GM19397 (cell line): Measurements from ENCODE around the gene NDUFS7.

Source experiments
- ATAC-seq: cut with Tn5 transposase; IDR thresholded peaks from one replicate; pipeline ENCODE4 v1.9.1; 2021; ENCODE audit warnings: mild to moderate bottlenecking, moderate library complexity; ENCODE audit not compliant: unreplicated experiment

Gene NDUFS7

DNA sequence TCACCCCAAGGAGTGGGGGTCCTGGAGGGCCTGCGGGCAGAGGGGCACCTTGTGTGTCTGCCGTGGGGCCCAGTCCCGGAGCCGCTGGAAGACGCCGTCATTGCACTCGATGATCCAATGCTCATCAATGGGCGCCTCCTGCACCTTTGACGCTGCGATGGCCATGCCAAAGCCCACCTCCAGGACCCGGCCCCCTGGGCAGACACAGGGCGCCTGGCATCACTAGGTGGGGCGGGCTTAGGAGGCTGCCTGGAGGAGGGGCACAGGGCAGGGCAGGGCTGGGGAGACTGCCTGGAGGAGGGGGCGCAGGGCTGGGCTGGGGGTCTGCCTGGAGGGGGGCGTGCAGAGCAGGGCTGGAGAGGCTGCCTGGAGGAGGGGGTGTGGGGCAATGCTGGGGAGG lies 16.0 kb downstream of the NDUFS7 start:
- ATAC-seq = no peak

DNA sequence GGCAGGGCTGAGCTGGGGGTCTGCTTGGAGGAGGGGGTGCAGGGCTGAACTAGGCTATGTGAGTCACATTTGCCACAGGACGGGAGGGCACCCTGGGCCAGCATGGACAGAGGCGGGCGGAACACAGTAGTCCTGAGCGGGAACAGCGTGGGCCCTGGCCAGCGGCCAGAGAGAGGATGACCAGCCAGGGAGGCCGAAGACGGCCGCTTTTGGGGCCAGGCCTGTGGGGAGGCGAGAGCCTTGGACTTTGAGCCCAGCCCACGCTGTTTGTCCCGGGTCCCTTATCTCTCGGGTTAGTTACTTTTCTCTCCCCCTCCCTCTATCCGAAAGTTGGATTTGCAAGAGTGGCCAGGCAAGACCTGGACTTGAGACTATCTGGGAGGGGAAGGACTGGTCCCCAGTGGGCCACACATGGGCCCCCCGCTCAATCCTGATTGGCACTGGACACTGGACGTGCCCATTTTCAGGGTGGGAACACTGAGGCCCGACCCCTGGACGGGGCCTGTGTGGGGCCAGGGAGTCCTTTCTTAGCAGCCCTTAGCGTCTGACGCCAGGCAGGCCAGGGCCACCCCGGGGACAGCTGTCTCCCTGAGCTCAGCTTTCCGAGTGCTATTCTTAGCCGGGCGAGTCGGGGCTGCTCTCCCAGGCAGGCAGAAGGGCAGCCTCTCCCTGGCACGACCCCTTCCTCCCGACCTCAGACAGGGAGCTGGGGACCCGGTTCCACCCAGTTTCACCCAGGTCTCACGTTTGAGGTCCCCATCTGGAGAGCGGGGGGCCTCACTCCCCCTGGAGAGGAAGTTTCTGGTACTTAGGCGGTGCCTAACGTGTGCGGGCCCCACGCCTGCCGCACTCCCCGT lies 16.8 kb downstream of the NDUFS7 start:
- ATAC-seq = no peak

DNA sequence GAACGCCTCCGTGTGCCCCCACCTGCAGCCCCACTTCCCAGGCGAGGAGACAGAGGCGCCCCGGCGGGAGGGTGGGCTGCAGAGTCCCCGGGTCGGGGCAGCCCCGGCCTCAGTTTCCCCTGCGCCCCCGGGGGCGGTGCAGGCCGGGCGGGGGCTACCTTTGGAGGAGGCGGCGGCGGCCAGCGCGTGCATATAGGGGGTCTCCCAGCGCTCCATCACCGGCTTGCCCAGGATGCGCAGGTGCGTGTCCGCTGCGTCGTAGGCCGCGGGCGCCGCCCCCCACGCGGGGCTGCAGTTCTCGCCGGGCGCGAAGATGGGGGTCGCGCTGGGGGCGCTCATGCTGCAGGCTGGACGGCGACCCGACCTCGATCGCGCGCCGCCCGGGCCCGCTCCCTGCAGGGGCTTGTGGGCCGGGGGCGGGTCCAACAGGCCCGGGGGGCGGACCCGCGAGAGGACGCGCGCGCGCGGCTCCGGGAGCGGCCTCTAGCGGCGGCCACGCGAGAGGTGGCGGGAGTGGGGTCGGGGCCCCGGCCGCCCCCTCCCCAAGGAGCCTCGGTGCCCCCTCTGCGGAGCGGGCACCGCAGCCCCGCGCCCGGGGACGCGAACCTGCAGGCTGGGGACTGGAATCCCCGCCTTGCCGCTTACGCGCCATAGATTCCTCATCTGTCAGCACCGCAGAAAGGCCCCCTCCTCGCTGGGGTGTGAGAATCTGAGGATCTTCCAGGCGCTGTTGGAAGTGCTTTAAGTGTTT lies 17.6 kb downstream of the NDUFS7 start, which contains the start of gene GAMT:
Gene GAMT (minus strand): TSS at position 405 of the 751 bp plus-strand sequence. CDS start 66 bp downstream, at position 339.
- ATAC-seq = no peak

DNA sequence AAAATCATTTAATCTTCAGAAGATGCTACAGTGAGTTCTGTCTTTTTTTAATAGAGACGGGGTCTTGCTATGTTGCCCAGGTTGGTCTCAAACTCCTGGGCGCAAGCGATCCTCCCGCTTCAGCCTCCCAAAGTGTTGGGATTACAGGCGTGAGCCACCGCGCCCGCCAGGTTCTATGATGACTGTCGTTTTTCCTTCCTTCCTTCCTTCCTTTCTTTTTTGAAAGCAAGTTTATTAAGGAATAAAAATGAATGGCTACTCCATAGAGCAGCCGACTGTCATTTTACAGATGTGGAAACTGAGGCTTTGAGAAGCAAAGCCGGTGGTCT lies 18.1 kb downstream of the NDUFS7 start:
- ATAC-seq = no peak

DNA sequence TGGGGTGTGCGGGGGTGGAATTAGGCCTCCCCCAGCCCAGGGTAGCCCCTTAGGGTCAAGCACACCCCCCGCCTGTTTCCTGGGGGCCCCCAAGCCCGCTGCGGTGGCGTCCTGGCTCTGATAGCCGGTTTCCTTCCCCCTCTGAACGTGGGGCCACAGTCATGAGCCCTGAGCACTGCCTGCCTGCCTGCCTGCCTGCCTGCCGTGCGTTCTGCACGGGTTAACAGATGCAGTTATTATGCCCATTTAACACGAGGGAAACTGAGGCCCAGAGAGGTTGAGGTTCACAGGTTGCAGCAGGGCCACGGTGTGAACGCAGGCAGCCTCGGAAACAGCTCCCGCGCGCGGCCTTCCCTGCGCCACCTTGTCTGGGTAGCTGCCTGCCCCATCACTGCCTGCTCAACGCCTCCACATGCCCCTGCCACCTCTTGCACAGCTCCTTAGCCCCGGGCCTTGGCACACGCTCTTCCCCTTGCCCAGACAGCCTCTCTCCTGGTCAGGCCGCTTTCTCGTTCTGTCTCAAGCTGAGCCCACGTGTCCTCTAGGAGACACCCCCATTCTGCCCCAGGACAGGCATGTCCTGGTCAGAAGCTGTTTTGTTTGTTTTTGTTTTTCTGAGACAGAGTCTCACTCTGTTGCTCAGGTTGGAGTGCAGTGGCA lies 18.8 kb downstream of the NDUFS7 start:
- no peak for ATAC-seq

DNA sequence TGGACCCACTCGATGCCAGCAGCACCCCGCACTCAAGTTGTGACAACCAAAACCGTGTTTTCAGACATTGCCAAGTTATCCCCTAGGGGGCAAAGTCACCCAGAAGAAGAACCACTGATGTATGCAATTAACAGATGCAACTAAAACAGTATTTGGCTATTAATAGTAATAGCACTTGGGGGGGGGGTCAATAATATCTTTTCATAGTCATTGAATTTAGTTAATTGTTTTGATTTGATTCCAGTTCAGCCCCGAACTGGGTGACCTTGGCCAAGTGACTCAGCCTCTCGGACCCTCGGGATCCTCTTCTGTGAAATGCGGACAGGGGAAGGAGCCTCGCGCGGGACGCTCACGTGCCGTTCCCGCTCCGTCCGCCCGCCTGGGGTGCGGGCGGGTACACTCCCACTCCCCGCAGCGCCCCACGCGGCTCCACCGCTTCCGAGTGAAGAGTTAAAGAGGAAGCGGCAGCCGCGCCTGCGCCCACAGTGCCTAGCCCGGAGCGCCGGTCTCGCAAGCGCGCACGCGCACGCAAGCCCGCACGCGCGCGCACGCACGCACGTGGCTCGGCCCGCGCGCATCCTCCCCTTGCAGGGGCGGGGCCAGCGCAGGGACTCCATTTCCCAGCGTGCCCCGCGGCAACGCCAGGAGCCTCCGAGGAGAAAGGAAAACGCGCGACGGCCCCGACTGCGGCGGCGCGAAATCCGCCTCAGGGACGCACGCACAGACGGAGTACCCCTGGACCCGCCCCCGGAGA lies 23.2 kb downstream of the NDUFS7 start:
- ATAC-seq = peak; percentile 83

DNA sequence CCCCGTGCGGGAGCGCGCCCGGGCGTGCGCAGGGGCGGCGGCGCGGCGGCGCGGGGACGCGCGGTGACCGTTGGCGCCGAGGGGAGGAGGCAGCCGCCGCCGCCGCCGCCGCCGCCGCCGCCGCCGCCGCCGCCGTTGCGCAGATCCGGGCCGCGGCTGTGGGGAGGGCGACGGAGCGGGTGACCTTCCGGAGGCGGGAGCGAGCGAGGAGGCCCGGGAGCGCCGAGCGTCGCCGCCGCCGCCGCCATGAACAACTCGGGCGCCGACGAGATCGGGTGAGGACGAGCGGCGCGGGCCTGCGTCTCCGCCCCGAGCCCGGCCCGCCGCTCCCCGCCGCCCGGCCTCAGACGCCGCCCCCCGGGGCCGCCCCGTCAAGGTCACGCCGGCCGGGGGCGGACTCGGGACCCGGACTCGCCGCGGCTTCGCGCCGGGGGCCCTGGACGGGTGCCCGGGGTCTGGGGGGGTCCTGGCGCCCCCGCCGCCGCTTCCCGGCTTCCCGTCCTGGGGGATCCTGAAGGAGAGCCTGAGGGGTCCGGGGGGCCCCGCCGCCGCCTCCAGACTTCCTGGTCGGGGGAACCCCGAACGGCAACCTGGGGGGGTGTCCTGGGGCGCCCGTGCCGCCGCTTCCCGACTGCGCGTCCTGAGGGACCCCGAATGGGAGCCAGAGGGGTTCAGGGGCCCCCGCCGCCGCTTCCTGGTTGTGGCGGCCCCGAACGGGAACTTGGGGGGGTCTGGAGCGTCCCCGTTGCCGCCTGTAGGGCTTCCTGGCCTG lies 24.0 kb downstream of the NDUFS7 start, which contains the start of gene DAZAP1:
Gene DAZAP1 (plus strand): TSS at position 59 of the 772 bp plus-strand sequence. CDS start 188 bp downstream, at position 247.
- no peak for ATAC-seq

DNA sequence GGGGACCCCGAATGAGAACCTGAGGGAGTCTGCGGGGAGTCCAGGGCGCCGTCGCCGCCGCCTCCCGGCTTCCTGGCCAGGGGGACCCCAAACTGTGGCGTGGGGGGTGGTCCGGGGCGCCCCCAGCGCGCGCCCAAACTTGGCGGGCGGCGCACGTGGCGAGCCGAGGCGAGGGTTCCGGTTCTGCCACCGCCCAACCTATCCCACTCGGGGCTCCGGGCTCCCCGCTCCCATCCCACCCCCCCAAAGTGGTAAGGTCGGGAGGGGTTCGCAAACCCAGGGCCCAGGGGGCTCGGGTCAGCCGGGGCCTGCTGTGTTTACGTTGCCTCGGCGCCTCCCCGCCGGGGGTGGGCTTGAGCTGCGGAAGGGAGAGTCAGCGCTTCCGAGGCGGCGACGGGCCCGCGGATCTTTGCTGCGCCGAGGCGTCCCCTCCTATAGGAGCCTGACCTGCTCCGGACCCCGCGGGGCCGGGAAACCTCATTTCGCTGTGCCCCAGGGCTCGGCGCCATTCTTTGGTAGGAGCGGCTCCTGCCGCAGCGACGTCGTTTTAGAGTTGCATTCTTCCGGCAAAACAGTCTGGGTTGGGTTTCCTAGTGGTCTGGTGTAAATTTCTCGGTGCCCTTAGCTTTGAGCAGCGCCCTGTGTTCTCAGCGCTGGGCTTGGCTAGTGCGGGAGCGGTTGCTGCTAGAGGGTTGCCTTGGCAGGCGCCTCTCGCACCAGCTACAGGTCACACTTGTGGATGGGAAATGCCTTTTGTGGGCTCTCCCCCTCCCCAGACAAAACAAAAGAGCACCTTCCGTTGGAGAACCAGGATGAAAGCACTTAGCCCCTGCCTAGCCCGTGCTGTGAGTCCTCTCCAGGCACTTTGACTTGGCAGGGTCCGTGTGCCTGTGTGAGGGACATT lies 24.8 kb downstream of the NDUFS7 start:
- no peak for ATAC-seq

DNA sequence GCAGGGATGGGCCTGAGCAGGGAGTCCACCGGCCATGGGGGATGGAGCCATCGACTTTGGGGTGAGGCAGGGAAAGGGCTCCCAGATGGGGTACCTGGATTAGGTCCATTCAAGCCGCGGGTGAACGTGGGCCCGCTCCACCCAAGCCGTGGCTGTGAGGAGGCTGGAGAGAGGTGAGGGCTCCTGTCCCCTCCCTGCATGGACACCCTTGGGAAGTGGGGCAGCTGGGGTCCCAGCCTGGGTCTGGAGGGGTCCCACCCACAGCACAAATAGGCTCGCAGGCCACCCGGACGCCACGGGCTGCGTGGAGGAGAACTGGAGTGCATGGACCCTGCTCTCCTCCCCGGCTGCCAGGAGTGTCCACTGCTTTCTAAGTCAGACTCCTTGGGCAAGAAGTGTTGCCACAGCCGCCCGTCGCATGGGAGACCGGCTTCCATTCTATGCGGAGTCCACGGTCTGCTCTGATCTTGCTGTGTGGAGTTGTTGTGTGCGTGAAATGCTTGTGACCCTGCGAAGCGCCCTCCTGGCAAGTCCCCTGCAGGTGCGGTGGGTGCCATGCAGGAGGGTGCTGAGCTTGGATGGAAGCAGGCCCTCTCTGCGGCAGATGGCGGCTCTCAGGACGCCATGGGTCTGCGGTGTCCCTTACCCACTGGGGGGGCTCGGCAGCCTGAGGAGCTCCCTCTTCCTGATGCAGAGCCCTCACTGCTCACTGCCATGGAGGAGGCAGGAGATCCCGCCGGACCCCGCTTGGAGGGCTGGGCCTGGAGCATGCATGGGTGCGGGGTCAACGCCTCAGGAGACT lies 25.7 kb downstream of the NDUFS7 start:
- no peak for ATAC-seq

DNA sequence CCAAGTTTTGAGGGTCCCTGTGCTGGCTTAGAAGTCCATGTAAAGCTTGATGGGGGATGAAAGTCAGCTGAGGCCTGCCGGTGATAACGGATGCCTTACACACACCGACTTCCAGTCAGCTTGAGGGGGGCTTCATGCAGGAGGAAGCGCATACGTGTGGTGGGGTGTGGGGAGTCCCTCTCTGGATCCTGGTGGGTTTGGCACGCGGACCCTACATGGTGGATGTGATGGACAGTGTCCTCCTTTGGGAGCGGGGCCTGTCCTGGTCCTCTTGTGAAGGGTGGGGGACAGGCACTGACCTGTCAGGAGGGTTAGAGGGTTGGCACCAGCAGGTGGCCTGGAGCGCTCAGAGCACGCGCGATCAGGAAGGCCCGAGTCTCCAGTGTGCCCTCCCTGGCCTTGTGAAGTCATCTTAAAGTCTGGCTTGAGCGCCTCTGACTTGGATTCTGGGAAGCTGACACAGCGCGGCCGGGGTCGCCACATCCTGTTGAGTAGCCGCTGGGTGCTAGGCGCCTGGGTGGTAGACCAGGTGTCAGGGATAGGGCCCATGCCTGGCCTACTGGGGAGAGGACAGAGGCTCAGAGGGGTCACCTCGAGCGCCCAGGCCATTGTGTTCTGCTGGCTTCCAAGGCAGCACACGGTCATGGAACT lies 26.6 kb downstream of the NDUFS7 start:
- ATAC-seq = no peak

DNA sequence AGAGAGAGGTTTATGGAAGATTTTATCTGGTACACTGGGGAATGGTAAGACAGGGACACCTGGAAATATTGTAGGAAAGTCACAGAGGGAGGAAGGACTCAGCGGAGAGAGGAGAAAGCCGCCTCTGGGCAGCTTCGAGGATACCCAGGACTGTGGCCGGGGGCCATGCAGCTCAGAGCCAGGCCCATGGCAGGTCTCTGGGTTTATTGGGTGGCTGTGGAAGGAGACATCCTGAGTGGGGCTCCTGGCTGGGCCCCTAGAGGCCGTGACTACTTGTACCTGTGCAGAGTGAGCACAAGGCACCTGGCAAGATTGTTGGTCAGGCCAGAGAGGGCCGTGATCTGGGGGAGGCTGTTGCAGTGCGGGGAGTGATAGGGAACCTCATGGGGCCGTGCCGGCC lies 27.1 kb downstream of the NDUFS7 start:
- no peak for ATAC-seq

DNA sequence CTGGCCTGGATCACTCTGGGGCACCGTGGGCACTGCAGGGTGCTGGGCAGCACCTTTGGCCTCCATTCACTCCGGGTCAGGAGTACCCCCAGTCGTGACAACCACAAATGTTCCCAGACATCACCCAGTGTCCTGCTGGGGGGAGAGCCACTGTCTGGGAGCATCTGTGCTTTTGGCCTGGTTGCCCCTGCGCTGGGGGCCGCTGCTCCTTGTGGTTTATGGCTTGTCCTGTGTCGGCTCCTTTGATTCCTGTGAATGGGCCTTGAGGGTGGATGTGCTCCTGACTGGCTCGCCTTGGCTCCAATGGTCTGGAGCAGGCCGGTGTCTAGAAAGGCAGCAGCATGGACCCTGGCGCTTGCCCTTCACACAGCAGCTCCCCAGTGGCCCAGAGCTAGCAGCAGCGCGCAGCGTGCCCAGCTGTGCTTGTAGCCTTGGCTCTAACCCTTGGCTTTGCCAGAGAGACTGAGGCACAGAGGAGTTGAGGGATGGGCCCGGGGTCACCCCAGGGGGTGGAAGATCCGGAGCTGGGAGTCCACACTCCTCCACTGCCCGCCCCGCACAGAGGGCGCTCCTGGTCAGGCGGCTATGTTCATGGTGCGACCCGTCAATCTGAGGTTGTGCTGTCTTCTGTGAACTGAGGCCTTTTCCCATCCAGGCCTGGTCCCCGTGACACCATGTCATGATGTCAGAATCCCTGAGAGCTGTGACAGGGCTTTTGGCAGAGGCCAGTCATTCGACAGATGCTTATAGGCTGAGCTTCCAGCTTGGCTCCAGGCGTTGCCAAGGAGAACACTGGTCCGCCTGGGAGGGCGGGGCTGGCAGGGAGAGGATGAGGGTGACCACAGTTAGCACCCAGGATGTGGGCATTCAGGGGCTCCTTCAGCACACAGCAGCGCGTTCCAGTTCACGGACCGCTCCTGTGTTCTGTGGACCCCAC lies 27.8 kb downstream of the NDUFS7 start:
- no peak for ATAC-seq

DNA sequence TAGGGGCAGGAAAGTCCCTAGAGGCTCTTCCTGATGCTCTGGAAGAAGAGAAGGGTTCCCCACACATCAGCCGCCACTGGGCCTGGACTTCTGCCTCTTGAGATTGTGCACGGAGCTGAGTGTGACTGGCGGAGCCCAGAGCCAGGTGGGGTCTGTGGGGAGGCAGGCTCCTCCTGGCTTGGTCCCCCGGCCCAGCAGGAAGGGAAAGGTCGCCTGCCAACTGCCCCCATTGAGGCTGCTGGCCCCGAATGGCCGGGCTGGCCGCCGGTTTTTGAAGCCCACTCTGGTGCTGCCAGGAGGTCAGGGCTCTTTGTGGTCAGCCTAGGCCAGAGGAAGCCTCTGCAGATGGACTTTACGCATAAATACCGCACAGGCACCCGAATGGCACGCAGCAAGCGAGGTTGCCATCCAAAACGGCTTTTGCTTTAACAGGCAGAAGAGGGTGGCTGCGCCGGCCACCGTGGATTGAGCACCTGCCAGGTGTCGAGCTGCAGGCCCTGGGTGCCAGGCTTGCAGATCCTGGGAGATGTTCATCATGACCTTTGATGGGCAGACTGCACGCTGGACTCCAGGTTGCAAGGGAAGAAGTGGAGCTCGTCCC lies 28.7 kb downstream of the NDUFS7 start:
- ATAC-seq = no peak

DNA sequence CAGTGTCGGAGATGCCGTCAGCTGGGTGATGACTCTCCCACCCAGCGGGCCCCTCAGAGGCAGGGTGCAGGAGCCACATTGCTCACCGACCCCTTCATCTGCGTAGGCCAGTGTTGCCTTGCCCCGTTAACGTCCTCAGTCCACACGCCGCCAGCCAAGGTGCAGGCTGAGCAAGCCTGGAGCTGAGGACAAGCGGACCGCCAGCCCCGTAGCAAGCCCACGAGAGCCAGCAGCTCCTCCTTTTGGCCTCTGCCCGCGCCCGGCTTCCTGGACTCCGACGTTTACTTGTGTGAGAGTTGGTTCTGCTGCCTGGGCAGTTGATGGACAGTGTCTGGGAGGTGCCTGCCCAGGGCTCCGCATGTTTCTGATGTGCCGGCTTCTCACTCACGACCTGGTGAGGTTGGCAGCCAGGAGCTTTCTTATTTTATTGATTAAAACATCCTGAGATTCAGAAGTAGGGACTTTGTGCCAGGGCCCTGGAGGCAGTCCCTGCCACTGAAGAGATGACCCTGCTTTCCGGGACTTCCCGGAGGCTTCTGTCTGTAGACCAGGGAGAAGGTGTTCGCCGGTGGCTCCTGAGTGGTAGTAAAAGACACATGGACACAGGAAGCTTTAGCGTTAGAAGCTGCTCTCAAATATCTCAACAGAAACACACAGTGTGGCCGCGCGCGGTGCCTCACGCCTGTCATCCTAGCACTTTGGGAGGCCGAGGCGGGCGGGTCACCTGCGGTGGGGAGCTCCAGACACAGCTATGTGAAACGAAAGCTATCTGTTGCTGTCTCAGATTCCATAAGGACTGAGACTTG lies 29.5 kb downstream of the NDUFS7 start:
- ATAC-seq = no peak
